Common myeloid progenitor, CD34-positive (primary cell): ENCODE data around the gene SLC5A9.

Source experiments
- CTCF ChIA-PET: fragments of 350-600 bp; sonication (Branson Sonifier 250); formaldehyde crosslinking; loops from one replicate; lab custom pipeline; 2021; ENCODE audit warnings: antibody characterized with exemption; lab: Charles Lee
- POLR2A ChIA-PET: fragments of 350-600 bp; sonication (Branson Sonifier 250); formaldehyde crosslinking; loops from one replicate; lab custom pipeline; 2021; ENCODE audit warnings: antibody characterized with exemption; lab: Charles Lee
- DNase-seq, 3 donors: peaks; one replicate each; pipeline versions ENCODE4 v3.0.0 to v3.0.0-alpha.2; 2013
- H3K27ac ChIP-seq, 2 experiments: 1 replicate in 1 of 2; 2 replicates in 1 of 2; pipeline ENCODE4 v1.7.0; 2013; ENCODE audit warnings: inconsistent platforms in 2 of 2, low read length in 2 of 2, mild to moderate bottlenecking in 2 of 2, low read depth in 1 of 2, moderate library complexity in 1 of 2; ENCODE audit not compliant: severe bottlenecking in 2 of 2, insufficient read depth in 1 of 2, poor library complexity in 1 of 2
- H3K27me3 ChIP-seq, 5 experiments: replicated peaks in 2 of 5; 1 replicate in 3 of 5; 2 replicates in 2 of 5; pipeline versions ENCODE4 v1.6.1 to v1.7.0; 2013; ENCODE audit warnings: low read length in 4 of 5, mild to moderate bottlenecking in 2 of 5, moderate library complexity in 2 of 5, inconsistent platforms in 1 of 5; ENCODE audit not compliant: insufficient read depth in 5 of 5, control insufficient read depth in 4 of 5
- H3K36me3 ChIP-seq, 4 experiments: 1 replicate in 2 of 4; 2 replicates in 2 of 4; pipeline versions ENCODE4 v1.6.1 to v1.7.0; 2013; ENCODE audit warnings: low read length in 3 of 4, control low read depth in 1 of 4, mild to moderate bottlenecking in 1 of 4; ENCODE audit not compliant: control insufficient read depth in 4 of 4, insufficient read depth in 4 of 4
- H3K4me1 ChIP-seq, 4 experiments: 1 replicate in 3 of 4; 2 replicates in 1 of 4; pipeline versions ENCODE4 v1.6.1 to v1.7.1; 2013; ENCODE audit warnings: low read length in 3 of 4, mild to moderate bottlenecking in 3 of 4, control low read depth in 1 of 4, inconsistent platforms in 1 of 4, moderate library complexity in 1 of 4; ENCODE audit not compliant: control insufficient read depth in 4 of 4, insufficient read depth in 4 of 4; ENCODE audit errors: control extremely low read depth in 1 of 4
- H3K4me3 ChIP-seq, 7 experiments: 1 replicate in 4 of 7; 2 replicates in 3 of 7; pipeline versions ENCODE4 v1.5.1 to v1.7.0; 2013; ENCODE audit warnings: mild to moderate bottlenecking in 7 of 7, low read length in 6 of 7, moderate library complexity in 6 of 7, inconsistent platforms in 2 of 7, low read depth in 2 of 7, control low read depth in 1 of 7; ENCODE audit not compliant: insufficient read depth in 4 of 7, control insufficient read depth in 1 of 7; ENCODE audit errors: extremely low read depth in 1 of 7
- H3K9me3 ChIP-seq, 5 experiments: 1 replicate in 4 of 5; 2 replicates in 1 of 5; pipeline versions ENCODE4 v1.6.1 to v1.7.1; 2013; ENCODE audit warnings: low read length in 4 of 5, mild to moderate bottlenecking in 2 of 5, inconsistent platforms in 1 of 5, low read depth in 1 of 5, moderate library complexity in 1 of 5; ENCODE audit not compliant: control insufficient read depth in 4 of 5, insufficient read depth in 2 of 5; ENCODE audit errors: control extremely low read depth in 1 of 5
- WGBS: methylation state at CpG from one replicate; pipeline ENCODE4 v1.1.5; 2013; ENCODE audit not compliant: insufficient coverage; 5-methylcytosine and 5-hydroxymethylcytosine counted together

Gene SLC5A9

GRCh38 chr1:48216313-48216712, 6.2 kb upstream of the SLC5A9 start:
- Histone ChIP-seq H3K27me3 (peaks cover 0 to 2% (median 0%) of the 10 kb centered on the region in 5 experiments), H3K27ac (no peak overlapping the region), H3K9me3 (no peaks in the 10 kb centered on the region), H3K4me3 (no peak overlapping the region), H3K4me1 (no peaks in the 10 kb centered on the region), H3K36me3 (no peaks in the 10 kb centered on the region)
- CTCF ChIA-PET, result interaction anchor here (1.4 kb wide), 1 partner anchor 11 kb away, joined by 3 read pairs; no protein-coding TSS in a partner anchor
- no peak for DNase-seq
- POLR2A ChIA-PET, result interaction anchor here (1.2 kb wide), 1 partner anchor 9 kb away, joined by 3 read pairs; no protein-coding TSS in a partner anchor
- 100% methylated on average over 1 of the region's 2 CpGs for WGBS

- DNase-seq, result no peak
- H3K36me3 ChIP-seq, result no peaks in the 10 kb centered on the region
- 100% methylated on average over 1 of the region's 3 CpGs for WGBS
- H3K9me3 ChIP-seq, result no peaks in the 10 kb centered on the region
- peaks cover 0 to 2% (median 0%) of the 10 kb centered on the region in 5 experiments for H3K27me3 ChIP-seq
- H3K4me1 ChIP-seq, result no peaks in the 10 kb centered on the region
- ChIA-PET CTCF (interaction anchor here (1.4 kb wide), 1 partner anchor 12 kb away, joined by 3 read pairs; no protein-coding TSS in a partner anchor), POLR2A (no interaction called here)
- H3K27ac ChIP-seq, result no peak overlapping the region
- no peak overlapping the region for H3K4me3 ChIP-seq
Observed at GRCh38 chr1:48216941-48217340, 5.6 kb upstream of the SLC5A9 start.

GRCh38 chr1:48217856-48218255, 4.7 kb upstream of the SLC5A9 start:
- H3K9me3 ChIP-seq, result no peaks in the 10 kb centered on the region

GRCh38 chr1:48219803-48220202, 2.7 kb upstream of the SLC5A9 start:
- Histone ChIP-seq H3K27me3 (peaks cover 0 to 2% (median 0%) of the 10 kb centered on the region in 5 experiments), H3K27ac (no peak overlapping the region), H3K36me3 (no peaks in the 10 kb centered on the region), H3K4me1 (no peaks in the 10 kb centered on the region), H3K4me3 (no peak overlapping the region), H3K9me3 (no peaks in the 10 kb centered on the region)
- ChIA-PET CTCF (interaction anchor here (0.8 kb wide), 1 partner anchor 13 kb away, joined by 3 read pairs; no protein-coding TSS in a partner anchor), POLR2A (no interaction called here)
- WGBS, result 100% methylated on average over 2 of the region's 2 CpGs
- DNase-seq, result no peak

More at GRCh38 chr1:48217856-48218255, 4.7 kb upstream of the SLC5A9 start:
- 100% methylated on average over 1 of the region's 1 CpG for WGBS
- ChIA-PET CTCF (no interaction called here), POLR2A (no interaction called here)
- Histone ChIP-seq H3K36me3 (no peaks in the 10 kb centered on the region), H3K4me1 (no peaks in the 10 kb centered on the region), H3K27ac (no peak overlapping the region), H3K27me3 (peaks cover 0 to 2% (median 0%) of the 10 kb centered on the region in 5 experiments), H3K4me3 (no peak overlapping the region)
- no peak for DNase-seq

GRCh38 chr1:48221122-48221521, 1.4 kb upstream of the SLC5A9 start:
- no peak for DNase-seq
- Histone ChIP-seq H3K27ac (no peak overlapping the region), H3K36me3 (no peaks in the 10 kb centered on the region), H3K4me3 (no peak overlapping the region), H3K9me3 (no peaks in the 10 kb centered on the region), H3K4me1 (no peaks in the 10 kb centered on the region), H3K27me3 (peaks cover 0 to 2% (median 0%) of the 10 kb centered on the region in 5 experiments)
- CTCF ChIA-PET, result interaction anchor here (0.7 to 1.6 kb wide), 2 partner anchors 16 to 18 kb away, joined by 3 read pairs; no protein-coding TSS in a partner anchor
- WGBS, result 92% methylated on average over 2 of the region's 3 CpGs
- POLR2A ChIA-PET, result no interaction called here

- peaks cover 0 to 4% (median 0%) of the 10 kb centered on the region in 4 experiments for H3K4me1 ChIP-seq
- no peak overlapping the region for H3K27ac ChIP-seq
- ChIA-PET CTCF (interaction anchor here (0.7 to 1.6 kb wide), 2 partner anchors 16 to 19 kb away, joined by 3 read pairs; no protein-coding TSS in a partner anchor), POLR2A (no interaction called here)
- peaks cover 0 to 2% (median 0%) of the 10 kb centered on the region in 5 experiments for H3K27me3 ChIP-seq
- H3K4me3 ChIP-seq, result no peak overlapping the region
- no peak for DNase-seq
- H3K36me3 ChIP-seq, result no peaks in the 10 kb centered on the region
- H3K9me3 ChIP-seq, result no peaks in the 10 kb centered on the region
- WGBS, result 93% methylated on average over 3 of the region's 3 CpGs
Observed at GRCh38 chr1:48221657-48222056, 859 bp upstream of the SLC5A9 start.

GRCh38 chr1:48223366-48224240, 1.1 kb downstream of the SLC5A9 start:
- Histone ChIP-seq H3K36me3 (no peaks in the 10 kb centered on the region), H3K9me3 (no peaks in the 10 kb centered on the region), H3K27ac (no peak overlapping the region), H3K4me1 (peaks cover 0 to 18% (median 11%) of the 10 kb centered on the region in 4 experiments), H3K4me3 (no peak overlapping the region), H3K27me3 (no peaks in the 10 kb centered on the region)
- ChIA-PET POLR2A (no interaction called here), CTCF (interaction anchor here (1.3 kb wide), 2 partner anchors 13 to 18 kb away, joined by 4 read pairs; no protein-coding TSS in a partner anchor)
- DNase-seq, result no peak
- WGBS, result 84% methylated on average over 6 of the region's 7 CpGs
